ENCODE measurements around the gene SYT2.
"Not testable (repeated sequence)": the region's sequence is repeated elsewhere in the genome, so short reads cannot be mapped to it uniquely, and the experiment has no call there.

The SYT2 gene

DNA sequence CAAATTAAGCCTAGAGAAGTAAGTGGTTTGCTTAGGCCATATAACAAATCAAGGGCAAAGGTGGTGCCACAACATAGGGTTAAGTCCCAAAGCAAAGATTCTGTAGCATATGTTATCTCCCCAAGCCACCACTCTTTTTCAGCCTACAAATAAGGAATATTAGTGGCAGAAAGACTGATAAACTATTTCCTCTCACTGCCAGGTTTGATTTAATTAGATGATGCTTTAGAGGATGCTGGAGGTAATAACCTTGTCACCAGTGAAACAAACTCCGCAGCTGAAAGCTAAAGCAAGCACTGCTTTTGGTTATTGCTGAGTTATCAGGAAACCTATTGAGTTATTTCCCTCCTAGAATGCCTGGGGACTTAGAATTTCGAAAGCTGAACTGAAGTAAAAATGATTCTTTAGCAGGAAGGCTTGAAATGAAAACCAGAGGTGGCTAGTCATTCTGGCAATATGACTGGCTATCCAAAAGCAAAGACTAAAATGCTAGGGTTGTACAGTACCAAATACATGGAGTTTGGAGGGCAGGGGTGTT is 145.2 kb downstream of the SYT2 start:
- no peak for DNase-seq

DNA sequence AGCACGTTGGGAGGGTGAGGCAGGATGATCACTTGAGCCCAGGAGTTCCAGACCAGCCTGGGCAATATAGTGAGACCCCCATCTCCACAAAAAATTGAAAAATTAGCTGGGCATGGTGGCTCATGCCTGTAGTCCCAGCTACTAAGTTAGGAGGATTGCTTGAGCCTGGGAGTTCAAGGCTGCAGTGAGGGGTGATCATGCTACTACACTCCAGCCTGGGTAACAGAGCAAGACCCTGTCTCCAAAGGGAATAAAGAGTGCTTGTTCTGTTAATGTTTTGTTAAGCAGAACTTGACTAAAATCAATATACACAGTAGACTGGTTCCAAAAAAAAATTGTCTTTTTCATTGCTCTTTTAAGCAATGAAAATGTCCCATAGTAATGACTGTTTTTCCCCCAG is 146.4 kb downstream of the SYT2 start:
- DNase-seq: no peak

DNA sequence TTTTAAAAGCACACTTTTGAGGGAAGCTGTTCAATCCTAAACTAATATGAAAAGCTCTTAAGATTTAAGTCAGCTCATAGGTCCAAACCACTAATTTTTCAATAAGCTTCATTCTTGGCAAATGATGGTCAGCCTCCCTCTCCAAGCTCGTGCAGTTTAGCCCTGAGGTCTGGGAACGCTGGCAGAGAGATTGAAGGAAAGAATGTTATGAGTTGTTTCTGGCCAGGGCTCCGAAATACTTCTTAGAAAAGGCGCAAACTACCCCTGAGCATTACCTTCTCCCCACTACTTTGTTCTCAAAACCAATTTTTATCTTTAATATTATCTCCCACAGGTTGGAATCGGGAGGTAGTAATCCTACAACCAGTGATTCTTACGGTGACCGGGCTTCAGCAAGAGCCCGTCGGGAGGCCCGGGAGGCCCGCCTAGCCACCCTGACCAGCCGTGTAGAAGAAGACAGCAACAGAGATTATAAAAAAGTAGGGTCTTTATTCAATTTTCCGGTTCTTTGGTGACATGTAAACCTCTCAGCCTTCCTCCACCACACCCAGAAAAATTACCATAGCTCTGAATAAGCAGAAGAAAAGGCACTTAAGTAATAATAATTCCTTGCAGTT is 147.7 kb downstream of the SYT2 start:
- DNase-seq: no peak

DNA sequence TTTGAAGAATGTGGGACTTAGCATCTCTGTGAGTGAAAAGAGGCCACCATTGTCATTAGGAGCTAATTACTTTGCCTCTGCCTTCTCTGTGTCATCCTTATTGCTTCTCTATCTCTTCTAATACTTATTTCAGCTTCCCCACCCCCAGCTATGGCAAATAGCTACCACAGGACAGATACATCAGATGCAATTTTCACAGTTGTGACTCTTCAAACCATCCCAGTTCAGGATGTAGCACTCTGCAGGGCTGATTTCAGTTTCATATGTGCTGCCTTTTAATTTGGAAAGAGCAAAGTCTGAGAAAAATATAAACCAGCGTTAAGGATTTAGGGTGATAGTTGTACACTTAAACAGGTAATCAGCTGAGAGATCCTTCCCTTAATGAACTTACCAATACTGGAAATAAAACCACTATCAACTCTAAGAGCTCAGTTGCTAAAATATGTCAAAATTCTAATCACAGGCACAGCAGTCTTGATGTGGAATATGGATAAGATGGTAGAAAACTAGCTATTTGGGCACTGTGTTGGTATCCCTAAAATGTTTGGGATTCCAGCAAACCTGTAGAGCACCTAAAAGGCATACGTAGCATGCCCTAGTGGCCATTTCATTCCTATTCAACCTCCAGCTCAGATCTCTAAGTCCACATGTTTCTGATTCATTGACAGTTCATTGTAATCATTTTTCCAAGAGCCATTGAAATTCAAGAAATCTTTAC is 148.4 kb downstream of the SYT2 start:
- DNase-seq: no peak

DNA sequence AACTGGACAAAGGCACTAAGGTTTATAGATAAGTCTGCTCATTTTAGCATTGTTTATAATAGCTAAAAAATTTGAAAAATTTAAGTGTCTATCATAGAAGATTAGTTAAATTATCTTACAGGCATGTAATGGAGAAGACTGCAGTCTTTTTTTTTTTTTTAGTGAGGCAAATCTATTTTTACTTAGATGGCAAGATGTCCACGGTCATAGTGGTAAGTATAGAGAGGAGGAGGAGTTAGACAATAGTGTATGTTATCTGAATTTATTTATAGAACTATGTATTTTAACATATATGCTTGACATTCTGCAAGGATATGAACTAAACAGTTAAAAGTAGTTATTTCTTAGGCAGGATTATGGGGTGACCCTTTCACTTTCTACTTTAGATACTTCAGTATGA is 149.0 kb downstream of the SYT2 start:
- DNase-seq: no peak

DNA sequence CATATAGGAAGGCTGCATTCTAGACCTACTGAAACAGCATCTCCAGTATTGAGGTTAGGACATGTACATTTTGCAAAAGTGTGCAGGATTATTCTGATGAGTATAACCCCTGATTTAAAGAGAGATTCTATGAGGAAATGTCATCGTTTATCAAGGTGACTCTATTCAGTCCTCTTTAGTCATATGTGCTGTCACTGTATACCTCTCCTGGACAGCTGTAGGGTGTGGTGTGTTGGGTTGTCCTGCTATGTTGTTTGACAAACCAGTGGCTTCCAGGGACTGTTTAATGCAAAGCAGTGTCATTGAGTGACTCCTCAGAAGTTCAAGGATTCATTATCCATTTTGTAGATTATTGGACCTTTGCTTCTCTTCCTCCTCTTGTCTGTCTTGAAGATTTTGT is 152.6 kb downstream of the SYT2 start:
- DNase-seq: not testable (repeated sequence)

DNA sequence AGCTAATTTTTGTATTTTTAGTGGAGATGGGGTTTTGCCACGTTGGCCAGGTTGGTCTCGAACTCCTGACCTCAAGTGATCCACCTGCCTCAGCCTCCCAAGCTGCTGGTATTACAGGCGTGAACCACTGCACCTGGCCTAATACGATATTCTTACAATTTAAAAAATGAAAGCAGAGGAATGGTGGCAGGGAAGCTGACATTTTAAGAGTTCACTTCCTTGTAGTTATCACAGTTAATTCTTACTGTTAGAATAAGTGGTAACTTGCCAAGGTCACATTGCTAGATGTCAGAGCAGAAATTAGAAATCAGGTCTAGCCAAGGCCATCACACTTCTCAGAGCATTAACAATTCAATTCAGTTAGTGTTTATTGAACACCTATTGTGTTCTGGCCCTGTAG is 154.2 kb downstream of the SYT2 start:
- not testable (repeated sequence) for DNase-seq

DNA sequence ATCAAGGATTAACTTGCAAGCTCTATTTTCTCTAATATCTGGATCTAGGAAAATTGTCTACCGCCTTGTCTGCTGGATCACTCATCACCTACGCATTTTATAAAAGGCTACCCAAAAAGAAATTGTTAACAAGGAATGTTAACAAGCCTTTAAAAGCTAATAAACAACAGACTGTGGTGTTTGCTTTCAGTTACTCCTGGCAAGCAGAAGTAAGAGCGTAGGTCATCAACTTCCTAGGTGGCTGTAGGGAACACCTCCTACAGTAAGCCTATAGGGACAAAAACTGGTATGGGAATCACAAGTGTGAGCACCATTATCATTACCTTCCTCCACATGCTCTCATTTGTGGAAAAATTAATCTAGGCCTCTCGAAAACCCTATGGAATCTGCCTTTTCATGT is 155.6 kb downstream of the SYT2 start:
- DNase-seq: not testable (repeated sequence)

DNA sequence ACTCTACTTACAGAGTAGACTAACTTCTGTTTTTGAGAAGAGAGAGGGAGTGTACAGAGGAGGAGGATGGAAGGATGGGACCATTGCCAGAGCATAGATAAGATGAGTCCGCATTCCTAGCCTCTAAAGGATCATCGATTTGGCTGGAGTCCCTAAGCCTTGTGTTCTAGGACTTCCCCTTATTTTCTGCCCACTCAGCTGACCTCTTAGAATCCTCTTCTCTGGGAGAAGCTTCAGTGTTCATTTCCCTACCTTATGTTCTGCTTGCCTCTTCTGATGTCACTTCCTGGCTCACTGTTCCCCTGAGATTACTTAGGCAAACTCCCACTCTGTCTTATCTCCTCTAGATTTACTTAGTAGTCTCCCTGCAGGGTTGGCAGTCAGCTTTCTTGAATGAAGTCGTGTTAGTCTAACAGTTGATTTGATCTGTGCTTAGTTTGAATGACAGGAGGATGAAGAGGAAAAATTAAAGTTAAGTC is 156.7 kb downstream of the SYT2 start:
- DNase-seq: no peak

DNA sequence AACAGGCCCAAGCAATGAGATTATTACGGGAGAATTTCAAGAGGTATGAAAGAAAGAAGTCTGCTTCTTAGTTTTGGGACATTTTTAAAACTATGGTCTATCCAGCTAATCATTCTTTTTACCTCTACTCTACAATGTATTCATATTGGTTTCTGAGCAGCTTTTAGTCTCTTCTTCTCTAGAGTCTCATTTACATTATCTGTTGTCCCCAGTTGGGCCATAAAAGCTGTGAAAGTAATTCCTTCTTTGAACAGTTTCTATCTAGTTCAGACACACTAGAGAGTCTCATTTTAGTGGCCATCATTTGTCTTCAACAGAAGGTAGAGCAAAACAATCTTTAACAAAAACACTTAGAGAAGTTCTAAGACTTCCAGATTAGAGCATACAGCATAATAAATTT is 157.2 kb downstream of the SYT2 start:
- DNase-seq: not testable (repeated sequence)

DNA sequence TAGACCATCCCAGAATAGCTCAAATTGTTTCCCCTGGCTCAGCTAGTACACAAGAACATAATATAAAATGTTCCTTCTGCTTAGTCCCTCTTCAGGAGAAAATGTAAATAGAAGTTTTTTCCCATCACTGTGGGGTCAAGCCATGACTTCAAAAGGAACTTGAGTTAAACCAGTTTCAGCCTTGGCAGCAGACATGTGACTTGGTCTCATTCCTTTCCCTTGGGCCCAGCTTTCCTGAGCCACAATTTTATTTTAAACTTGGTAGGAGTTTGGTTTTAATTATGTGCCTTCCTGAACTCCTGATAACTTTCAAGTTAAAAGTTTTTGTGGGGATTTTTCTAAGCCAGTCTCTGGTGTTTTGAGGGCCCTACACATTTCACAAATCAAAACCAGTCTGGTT is 157.6 kb downstream of the SYT2 start:
- DNase-seq: not testable (repeated sequence)

DNA sequence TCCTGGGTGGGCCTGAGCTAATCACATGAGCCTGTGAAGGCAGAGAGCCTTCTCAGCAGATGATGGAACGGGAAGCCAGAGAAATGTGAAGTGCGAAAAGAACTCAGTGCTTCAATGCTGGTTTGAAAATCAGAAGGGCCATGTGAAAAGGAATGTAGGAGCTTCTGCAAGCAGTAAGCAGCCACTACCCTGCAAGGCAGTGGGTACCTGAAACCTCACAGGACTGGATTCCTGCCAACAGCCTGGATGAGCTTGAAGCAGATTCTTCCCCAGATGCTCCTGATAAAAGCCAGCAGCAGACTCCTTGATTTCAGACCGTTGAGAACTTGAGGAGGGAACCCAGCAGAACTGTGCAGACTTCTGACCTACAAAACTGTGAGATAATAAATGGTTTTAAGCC is 158.6 kb downstream of the SYT2 start:
- no peak for DNase-seq

DNA sequence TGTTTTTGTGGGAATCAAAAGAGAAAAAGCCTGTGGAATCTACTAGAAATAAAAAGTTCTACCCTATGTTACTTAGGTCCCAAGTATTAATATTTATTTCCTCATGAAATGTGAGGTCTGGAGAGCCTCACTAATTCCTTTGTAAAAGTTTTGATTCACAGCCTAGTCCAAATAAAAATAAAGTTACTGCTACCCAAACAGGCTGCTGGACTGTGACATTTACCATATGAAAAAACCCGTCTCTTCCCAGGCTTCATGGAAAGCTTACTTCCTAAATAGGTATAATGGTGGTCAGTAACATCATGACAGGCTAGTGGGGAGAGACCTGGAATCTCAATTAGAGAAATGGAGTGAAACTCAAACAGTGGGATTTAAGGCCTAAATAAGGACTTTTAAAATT is 160.2 kb downstream of the SYT2 start:
- DNase-seq: not testable (repeated sequence)

DNA sequence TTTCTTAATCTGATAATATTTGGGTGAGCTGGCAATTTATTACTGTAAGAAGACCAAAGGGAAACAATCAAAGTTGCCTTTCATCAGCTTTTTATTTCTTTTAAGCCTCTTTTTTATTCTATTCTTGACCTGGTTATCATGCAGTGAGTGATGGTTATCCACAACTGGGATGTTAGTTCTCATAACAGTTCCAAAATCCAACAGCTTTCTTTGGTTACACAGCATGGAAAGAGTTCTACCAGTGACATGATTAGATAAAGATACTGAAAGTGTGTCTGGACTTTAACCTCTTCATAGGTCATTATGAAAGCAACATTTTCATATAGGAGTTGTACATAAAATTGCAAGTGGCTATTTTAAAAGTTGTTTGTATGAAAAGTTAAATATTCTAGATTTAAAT is 163.0 kb downstream of the SYT2 start:
- DNase-seq: no peak

DNA sequence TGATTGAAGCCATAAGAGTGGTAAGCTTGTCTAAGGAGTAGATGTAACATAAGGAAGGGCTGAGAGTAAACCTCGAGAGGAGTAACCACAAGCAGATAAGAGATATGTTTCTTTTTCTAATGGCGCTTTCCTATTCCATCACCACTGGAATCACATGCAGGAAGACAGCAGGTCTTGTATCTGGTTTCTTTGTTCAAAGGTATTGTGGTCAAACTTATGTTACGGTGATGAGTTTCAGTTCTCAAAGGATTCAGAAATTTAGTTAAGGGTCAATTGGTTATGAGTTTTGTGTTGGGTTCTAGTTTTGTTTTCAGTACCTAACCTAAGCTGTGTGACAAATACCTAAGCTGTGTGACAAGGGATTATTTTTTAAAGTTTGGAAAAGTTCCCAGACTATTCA is 163.5 kb downstream of the SYT2 start:
- DNase-seq: not testable (repeated sequence)

DNA sequence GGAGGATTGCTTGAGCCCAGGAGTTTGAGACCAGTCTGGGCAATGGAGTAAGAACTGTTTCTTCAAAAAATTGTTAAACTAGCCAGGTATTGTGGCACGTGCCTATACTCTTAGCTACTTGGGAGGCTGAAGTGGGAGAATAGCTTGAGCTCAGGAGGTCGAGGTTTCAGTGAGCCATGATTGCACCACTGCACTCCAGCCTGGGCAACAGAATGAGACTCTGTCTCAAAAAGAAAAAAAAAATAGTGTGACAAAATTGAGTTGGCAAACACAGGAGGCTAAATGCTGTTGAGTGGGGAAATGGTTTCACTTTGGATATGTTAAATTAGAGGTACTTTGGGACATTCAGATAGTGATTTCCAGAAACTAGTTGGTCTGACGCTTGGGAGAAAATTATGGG is 163.9 kb downstream of the SYT2 start:
- not testable (repeated sequence) for DNase-seq

DNA sequence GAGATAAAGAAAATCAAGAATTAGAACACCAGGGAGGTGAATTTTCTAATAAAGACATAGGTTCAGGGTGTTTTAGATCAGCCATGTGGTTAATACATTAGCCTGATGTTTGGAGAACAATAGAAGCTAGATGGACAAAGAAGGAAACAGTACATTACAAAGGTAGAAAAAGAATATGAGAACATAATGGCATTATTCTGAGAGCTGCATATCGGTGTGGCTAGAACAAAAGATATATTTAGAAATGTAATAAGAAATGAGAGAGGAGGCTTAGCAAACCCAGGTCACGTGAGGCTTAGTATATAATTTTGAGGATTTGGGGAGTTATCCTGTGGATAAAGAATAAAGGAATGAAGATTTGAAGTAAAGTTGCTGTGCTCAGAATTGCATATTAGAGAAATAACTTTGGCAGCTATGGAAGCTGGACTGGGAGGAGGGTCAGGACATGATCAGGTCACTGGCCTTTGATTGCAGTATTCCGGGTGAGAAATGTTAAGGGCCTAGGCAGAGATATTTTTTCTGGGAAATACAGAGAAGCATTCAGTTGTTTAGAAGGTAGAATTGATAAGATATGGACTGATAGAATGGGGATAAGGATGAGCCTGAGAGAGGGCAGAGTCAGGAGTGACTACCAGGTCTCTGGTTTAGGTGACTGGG is 164.5 kb downstream of the SYT2 start:
- DNase-seq: not testable (repeated sequence)

DNA sequence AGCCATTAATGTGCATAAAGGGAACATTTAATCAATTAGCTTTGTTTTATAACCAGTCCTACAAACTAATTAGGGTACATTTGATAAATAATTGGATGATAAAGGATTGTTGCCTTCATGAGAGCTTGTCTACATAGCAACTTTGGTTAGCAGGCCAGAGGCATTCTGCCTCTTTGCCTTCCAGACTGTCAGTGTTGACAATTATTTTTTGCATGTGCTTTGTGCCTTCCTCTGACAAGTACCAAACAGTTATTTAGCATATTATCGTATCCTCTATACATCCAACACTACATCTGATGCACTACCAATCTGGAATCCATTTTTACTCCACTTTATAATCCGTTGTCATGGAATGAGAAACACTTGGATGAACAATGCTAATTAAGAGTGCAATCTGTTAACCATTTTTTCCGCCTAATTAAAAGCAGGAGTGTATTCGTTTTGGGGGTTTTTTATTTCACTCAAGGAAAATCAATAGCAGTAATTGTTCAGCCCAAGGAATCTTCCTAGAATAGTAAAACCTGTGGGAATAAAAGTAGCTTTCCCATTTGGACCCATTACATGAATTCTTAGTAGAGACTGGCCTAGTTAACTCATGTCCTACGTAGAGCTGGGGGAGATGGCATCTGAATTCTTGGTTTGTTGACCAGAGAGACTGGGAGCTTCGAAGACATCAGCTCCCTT is 165.3 kb downstream of the SYT2 start:
- not testable (repeated sequence) for DNase-seq

DNA sequence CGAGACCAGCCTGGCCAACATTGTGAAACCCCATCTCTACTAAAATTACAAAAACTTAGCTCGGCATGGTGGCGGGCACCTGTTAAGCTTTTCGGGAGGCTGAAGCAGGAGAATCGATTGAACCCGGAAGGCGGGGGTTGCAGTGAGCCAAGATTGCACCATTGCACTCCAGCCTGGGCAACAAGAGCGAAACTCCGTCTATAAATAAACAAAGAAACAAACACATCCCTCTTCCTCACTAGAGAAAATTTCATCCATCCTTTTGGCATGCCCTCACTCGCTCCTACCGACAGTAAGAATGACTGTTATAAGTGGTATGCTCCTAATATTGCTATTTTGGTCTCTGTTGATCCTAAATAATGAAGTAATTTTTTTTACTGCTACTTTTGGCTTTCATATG is 166.7 kb downstream of the SYT2 start:
- not testable (repeated sequence) for DNase-seq

DNA sequence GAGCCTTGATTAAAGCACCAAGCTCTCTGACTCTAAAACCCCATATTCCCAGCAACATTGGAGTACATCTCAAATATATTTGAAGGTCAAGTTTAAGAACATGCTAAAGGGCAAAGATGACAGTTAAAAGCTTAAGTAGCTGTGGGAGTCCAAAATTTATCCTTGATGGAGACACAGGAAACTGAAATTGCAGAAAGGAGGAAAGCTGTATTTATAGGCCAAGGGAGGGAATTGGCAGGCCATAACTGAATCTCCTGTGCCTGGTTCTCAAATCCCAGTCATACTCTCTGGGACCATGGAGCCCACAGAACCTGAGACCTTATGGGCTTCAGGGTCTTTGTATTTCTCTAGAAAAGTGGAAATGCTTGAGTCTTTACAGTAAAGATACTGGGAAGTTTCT is 167.8 kb downstream of the SYT2 start:
- not testable (repeated sequence) for DNase-seq

DNA sequence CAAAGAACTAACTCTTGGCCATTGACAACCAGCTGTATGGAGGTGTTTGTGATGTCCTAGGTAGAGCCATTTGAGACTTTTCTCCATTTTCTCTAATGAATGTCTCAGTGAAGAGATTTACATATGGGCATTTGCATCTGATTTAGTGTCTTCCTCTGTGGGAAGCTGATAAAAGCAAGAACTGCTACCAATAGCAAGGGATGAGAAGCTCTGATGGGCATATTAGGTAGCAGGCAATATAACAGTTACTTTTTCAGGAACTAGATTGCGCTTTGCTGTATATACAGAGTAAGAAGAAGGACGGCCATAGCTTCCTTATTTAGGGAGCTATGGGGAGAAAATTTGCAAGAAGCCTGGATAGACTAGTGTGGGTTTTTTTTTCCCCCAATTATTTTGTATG is 169.4 kb downstream of the SYT2 start:
- not testable (repeated sequence) for DNase-seq

All from activated naive CD4-positive, alpha-beta T cell (primary cell).